MG63 (cell line): ENCODE data around the gene WFIKKN2. TPM values are rescaled to one million over a fixed set of nuclear protein-coding genes. Genes with fewer than 3 reads are reported as not detected.
"Not testable (repeated sequence)": the region's sequence is repeated elsewhere in the genome, so short reads cannot be mapped to it uniquely, and the experiment has no call there.

Source experiments
- DNase-seq: peaks from one replicate; pipeline ENCODE4 v3.0.0-alpha.2; 2020
- H3K27me3 ChIP-seq: fragments of 250-450 bp; sonication (Bioruptor Pico); 2 replicates; pipeline ENCODE4 v1.5.1; 2020; ENCODE audit warnings: mild to moderate bottlenecking, moderate library complexity
- H3K36me3 ChIP-seq: fragments of 250-450 bp; sonication (Bioruptor Pico); 2 replicates; pipeline ENCODE4 v1.5.1; 2020; ENCODE audit warnings: mild to moderate bottlenecking, moderate library complexity
- H3K4me3 ChIP-seq: fragments of 250-450 bp; sonication (Bioruptor Pico); 2 replicates; pipeline ENCODE4 v1.5.1; 2020; ENCODE audit warnings: mild to moderate bottlenecking, moderate library complexity
- H3K9me3 ChIP-seq: fragments of 250-450 bp; sonication (Bioruptor Pico); 2 replicates; pipeline ENCODE4 v1.5.1; 2020; ENCODE audit warnings: mild to moderate bottlenecking, moderate library complexity
- total RNA-seq: library from RNA; depleted of rRNA; stranded (reverse); fragments of >200 nt; shearing (Covaris generic); gene quantifications from 2 replicates; pipeline ENCODE4 v1.2.3, GENCODE V29; 2014; ENCODE audit warnings: low replicate concordance; rRNA removed

Gene WFIKKN2, protein sequence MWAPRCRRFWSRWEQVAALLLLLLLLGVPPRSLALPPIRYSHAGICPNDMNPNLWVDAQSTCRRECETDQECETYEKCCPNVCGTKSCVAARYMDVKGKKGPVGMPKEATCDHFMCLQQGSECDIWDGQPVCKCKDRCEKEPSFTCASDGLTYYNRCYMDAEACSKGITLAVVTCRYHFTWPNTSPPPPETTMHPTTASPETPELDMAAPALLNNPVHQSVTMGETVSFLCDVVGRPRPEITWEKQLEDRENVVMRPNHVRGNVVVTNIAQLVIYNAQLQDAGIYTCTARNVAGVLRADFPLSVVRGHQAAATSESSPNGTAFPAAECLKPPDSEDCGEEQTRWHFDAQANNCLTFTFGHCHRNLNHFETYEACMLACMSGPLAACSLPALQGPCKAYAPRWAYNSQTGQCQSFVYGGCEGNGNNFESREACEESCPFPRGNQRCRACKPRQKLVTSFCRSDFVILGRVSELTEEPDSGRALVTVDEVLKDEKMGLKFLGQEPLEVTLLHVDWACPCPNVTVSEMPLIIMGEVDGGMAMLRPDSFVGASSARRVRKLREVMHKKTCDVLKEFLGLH
- total RNA-seq: not detected in 2 replicates

GRCh38 chr17:50835301-50836234, at the start of gene WFIKKN2:
TSS of gene WFIKKN2 (plus strand) at chr17:50835586. CDS start at chr17:50835938, 352 bp downstream.
- no peak for DNase-seq
- Histone ChIP-seq H3K4me3 (no peak within 1 kb of the TSS), H3K36me3 (no peaks in the 10 kb centered on the region), H3K27me3 (no peaks in the 10 kb centered on the region), H3K9me3 (no peaks in the 10 kb centered on the region)

GRCh38 chr17:50785946-50786570, 49.3 kb upstream of the WFIKKN2 start:
- Histone ChIP-seq H3K36me3 (no peaks in the 10 kb centered on the region), H3K9me3 (no peaks in the 10 kb centered on the region), H3K27me3 (no peaks in the 10 kb centered on the region), H3K4me3 (no peak overlapping the region)
- peak; percentile 81 for DNase-seq

- H3K27me3 ChIP-seq: no peaks in the 10 kb centered on the region
- no peaks in the 10 kb centered on the region for H3K36me3 ChIP-seq
- no peak overlapping the region for H3K4me3 ChIP-seq
- DNase-seq: peak; percentile 12
- H3K9me3 ChIP-seq: no peaks in the 10 kb centered on the region
Measured at GRCh38 chr17:50787106-50787505, 48.3 kb upstream of the WFIKKN2 start.

GRCh38 chr17:50790618-50791017, 44.8 kb upstream of the WFIKKN2 start:
- DNase-seq: no peak
- Histone ChIP-seq H3K4me3 (no peak overlapping the region), H3K36me3 (no peaks in the 10 kb centered on the region), H3K27me3 (no peaks in the 10 kb centered on the region), H3K9me3 (no peaks in the 10 kb centered on the region)

DNA sequence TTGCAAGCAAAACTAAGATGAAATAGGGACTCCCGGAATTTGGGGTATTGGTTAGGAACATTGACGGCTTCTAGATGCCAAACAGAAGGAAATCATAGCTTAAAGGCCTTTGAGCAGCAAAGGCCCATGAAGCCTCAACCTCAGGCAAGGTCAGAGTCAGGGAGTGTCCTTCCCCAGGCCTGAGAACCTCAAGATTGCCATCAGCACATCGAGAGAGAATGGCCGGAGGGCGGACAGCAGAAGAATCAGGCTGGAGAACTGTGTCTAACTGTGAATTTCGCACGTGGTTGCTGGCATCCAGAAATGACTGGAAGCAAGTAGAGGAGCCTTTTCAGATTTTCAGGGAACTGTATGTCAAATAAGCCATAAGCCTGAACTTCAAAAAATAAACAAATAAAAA, 43.3 kb upstream of the WFIKKN2 start:
- no peak for DNase-seq
- Histone ChIP-seq H3K4me3 (no peak overlapping the region), H3K27me3 (no peaks in the 10 kb centered on the region), H3K9me3 (no peaks in the 10 kb centered on the region), H3K36me3 (no peaks in the 10 kb centered on the region)

- Histone ChIP-seq H3K4me3 (no peak overlapping the region), H3K27me3 (no peaks in the 10 kb centered on the region), H3K9me3 (no peaks in the 10 kb centered on the region), H3K36me3 (no peaks in the 10 kb centered on the region)
- no peak for DNase-seq
Measured at GRCh38 chr17:50793007-50793406, 42.4 kb upstream of the WFIKKN2 start.

DNA sequence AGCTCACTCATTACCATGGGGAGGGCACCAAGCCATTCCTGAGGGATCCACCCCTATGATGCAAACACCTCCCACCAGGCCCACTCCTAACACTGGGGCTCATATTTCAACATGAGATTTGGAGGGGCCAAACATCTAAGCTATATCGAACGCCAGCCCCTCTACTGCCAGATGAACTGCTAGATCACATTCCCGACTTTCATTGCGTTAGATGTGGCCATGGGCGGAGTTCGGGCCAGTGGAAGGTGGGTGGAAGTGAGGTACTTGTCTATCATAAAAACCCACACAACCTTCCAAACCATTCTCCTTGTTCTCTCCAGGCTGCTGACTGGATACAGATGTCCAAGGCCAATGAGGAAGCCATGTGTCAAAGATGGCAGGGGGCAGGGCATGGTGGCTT, 41.0 kb upstream of the WFIKKN2 start:
- Histone ChIP-seq H3K4me3 (no peak overlapping the region), H3K27me3 (no peaks in the 10 kb centered on the region), H3K9me3 (no peaks in the 10 kb centered on the region), H3K36me3 (no peaks in the 10 kb centered on the region)
- no peak for DNase-seq

DNA sequence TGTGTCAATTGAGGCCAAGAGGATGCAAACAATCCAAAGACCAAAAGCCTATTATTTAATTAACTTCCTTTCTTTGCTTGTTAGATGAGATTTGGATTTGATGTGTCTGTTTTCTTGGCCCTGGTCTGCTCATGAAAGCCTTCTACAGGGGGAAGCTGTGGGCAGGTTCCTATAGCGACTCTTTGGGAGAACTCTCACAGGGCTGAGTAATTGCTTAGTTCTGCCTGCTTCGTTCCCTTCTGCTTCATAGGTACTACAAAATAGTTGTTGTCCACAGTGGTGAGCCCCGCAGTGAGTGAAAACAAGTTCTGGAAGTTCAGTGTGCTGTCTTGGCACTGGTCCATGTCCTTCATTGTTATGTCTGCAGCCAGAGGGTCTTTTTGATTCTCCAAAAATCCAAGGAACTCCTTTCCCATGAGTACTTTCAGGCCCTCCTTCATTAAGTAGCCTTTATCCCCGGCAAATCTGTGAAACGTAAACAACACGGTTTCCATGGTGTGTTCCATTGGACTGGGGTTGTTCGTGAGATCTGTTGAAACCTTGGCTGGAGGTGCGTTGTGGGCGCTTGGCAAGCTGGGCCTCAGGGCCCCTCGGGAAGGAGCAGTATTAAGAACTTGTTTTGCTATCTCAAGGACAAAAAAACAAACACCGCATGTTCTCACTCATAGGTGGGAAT, 38.1 kb upstream of the WFIKKN2 start:
- Histone ChIP-seq H3K4me3 (no peak overlapping the region), H3K27me3 (no peaks in the 10 kb centered on the region), H3K9me3 (no peaks in the 10 kb centered on the region), H3K36me3 (no peaks in the 10 kb centered on the region)
- DNase-seq: no peak

- Histone ChIP-seq H3K4me3 (no peak overlapping the region), H3K27me3 (no peaks in the 10 kb centered on the region), H3K36me3 (no peaks in the 10 kb centered on the region), H3K9me3 (no peaks in the 10 kb centered on the region)
- DNase-seq: no peak
Measured at GRCh38 chr17:50798424-50799288, 36.7 kb upstream of the WFIKKN2 start.

DNA sequence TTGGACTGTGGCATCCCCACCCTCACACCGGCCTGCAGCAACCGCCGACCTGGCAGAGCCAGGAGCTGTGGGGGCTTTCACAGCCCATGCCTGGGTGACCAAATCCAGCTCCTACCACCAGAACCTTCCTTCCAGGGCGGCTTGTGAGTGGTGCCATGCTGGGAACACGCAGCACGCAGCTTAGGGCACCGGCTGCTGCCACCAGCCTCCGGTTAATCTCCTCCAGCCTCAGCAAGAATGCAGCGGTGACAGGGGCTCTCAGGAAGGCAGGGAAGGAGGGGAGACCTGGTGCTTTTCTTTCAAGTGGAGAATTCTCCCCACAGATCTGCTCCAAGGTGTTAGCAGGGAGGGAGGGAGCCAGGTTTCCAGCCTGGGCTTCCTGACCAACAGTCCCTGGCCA, 35.8 kb upstream of the WFIKKN2 start:
- H3K4me3 ChIP-seq: no peak overlapping the region
- H3K9me3 ChIP-seq: no peaks in the 10 kb centered on the region
- DNase-seq: no peak
- no peaks in the 10 kb centered on the region for H3K36me3 ChIP-seq
- H3K27me3 ChIP-seq: no peaks in the 10 kb centered on the region

- Histone ChIP-seq H3K36me3 (no peaks in the 10 kb centered on the region), H3K27me3 (no peaks in the 10 kb centered on the region), H3K9me3 (no peaks in the 10 kb centered on the region), H3K4me3 (no peak overlapping the region)
- DNase-seq: peak; percentile 41
Measured at GRCh38 chr17:50800196-50800700, 35.1 kb upstream of the WFIKKN2 start.

DNA sequence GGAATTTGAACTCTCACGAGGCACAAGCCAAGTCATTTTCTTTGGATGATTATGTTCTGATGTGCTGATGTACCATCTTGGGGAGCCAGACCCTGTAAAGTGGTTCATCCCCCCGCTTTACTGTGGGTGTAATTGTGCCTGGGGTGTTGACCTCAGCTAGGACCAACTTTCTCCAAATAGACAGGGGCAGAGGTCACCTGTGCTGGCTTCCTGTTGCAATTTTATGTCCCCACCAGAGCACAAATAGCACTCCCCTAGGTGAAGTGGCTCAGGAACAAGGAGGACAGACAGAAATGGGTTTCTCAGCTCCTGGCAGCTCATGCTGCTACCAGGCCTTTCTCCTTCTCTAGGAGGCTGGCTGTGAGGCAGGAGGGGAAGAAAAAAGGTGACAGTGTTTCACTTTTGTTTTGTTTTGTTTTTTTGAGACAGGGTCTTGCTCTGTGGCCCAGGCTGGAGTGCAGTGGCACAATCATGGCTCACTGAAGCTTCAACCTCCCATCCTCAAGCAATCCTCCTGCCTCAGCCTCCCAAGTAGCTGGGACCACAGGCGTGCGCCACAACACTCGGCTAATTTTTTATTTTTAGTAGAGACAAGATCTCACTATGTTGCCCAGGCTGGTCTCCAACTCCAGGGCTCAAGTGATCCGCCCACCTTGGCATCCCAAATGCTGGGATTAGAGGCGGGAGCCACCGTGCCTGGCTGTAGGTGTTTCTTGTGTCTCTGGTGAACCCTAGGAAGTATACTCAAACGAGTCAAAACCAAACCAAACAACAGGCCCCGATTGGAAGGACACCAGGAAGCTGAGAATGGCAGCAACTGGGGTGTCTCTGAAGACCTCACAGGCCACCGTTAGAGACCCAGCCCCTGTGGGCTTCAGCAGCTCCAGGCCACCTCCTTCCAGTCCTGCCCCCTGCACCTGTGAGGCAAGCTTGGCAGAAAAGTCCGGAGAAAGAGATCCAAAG, 32.5 kb upstream of the WFIKKN2 start:
- Histone ChIP-seq H3K4me3 (no peak overlapping the region), H3K36me3 (no peaks in the 10 kb centered on the region), H3K27me3 (no peaks in the 10 kb centered on the region), H3K9me3 (no peaks in the 10 kb centered on the region)
- no peak for DNase-seq

DNA sequence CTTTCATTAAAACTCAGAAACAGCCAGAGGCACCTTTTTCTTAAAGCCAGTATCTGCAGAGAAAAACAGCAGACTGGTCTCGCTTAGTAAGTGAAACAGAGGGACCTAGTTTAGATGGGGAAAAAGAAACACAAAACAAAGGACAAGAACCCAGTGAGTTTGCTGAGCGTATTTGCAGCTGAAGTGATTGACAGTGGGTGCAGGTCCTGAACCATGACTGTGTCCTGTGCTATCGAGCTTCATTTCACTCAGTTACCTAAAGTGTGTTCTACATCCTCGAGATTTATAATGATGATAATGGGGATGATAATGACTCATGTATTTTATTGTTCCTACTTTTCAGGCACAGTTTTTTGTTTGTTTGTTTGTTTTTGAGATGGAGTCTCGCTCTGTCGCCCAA, 31.7 kb upstream of the WFIKKN2 start:
- H3K4me3 ChIP-seq: no peak overlapping the region
- no peaks in the 10 kb centered on the region for H3K9me3 ChIP-seq
- no peaks in the 10 kb centered on the region for H3K36me3 ChIP-seq
- H3K27me3 ChIP-seq: no peaks in the 10 kb centered on the region
- DNase-seq: no peak

DNA sequence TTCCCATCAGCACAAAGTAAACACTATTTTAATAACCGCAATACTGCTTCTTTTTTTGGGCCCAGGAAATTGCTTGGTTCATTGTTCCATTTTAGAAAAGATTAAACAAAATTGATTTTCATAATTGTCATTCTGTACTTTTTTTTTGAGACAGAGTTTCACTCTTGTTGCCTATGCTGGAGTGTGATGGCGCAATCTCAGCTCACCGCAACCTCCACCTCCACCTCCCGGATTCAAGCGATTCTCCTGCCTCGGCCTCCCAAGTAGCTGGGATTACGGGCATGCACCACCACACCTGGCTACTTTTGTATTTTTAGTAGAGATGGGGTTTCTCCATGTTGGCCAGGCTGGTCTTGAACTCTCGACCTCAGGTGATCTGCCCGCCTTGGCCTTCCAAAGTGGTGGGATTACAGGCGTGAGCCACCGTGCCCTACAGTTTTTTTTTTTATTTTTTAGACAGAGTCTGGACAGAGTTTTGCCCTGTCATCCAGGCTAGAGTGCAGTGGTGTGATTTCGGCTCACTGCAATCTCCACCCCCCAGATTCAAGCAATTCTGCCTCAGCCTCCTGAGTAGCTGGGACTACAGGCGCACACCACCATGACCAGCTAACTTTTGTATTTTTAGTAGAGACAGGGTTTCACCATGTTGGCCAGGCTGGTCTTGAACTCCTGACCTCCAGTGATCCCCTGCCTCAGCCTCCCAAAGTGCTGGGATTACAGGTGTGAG, 30.5 kb upstream of the WFIKKN2 start:
- H3K27me3 ChIP-seq, H3K9me3 ChIP-seq, H3K36me3 ChIP-seq, DNase-seq, H3K4me3 ChIP-seq: not testable (repeated sequence)
